Erythroblast (primary cell): ENCODE data around the gene TACR3.
"Not testable (repeated sequence)": the region's sequence is repeated elsewhere in the genome, so short reads cannot be mapped to it uniquely, and the experiment has no call there.

Experiments used
- DNase-seq, 2 experiments: peaks; one replicate each; lab custom pipeline; 2025; lab: John Stamatoyannopoulos, UW
- GATA1 ChIP-seq: IDR thresholded peaks from 2 replicates; pipeline ENCODE4 v1.6.1; 2011; ENCODE audit warnings: low read depth, mild to moderate bottlenecking, control low read depth, low read length, moderate library complexity
- POLR2A ChIP-seq: IDR thresholded peaks from 2 replicates; pipeline ENCODE4 v1.6.1; 2011; ENCODE audit warnings: mild to moderate bottlenecking, low read length

The TACR3 gene

GRCh38 chr4:103626296-103626695, 93.5 kb downstream of the TACR3 start:
- TF ChIP-seq GATA1 (no peak), POLR2A (no peak)

GRCh38 chr4:103591841-103592240, 127.9 kb downstream of the TACR3 start:
- no peak for DNase-seq

More at GRCh38 chr4:103626296-103626695, 93.5 kb downstream of the TACR3 start:
- DNase-seq, result no peak

GRCh38 chr4:103567591-103567990, 152.2 kb downstream of the TACR3 start:
- no peak for TF ChIP-seq GATA1
- no peak for TF ChIP-seq POLR2A
- DNase-seq, result no peak

More at GRCh38 chr4:103591841-103592240, 127.9 kb downstream of the TACR3 start:
- TF ChIP-seq GATA1 (no peak), POLR2A (no peak)

DNA sequence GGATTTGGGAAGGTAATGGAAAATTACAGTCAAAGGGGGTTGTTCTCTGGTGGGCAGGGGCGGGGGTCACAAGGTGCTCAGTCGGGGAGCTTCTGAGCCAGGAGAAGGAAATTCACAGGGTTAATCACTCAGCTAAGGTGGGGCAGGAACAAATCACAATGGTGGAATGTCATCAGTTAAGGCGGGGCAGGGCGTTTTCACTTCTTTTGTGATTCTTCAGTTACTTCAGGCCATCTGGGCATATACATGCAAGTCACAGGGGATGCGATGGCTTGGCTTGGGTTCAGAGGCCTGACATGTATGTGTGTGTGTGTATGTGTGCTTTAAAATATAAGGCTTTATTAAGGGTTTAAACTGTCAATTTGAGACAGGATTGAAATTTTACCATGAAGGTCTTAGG, 160.6 kb downstream of the TACR3 start:
- not testable (repeated sequence) for DNase-seq
